GM18517 (cell line): Measurements from ENCODE around the gene RPS2.

Experiments used
- ATAC-seq: cut with Tn5 transposase; IDR thresholded peaks from one replicate; pipeline ENCODE4 v1.9.1; 2021; ENCODE audit warnings: mild to moderate bottlenecking, moderate library complexity; ENCODE audit not compliant: unreplicated experiment

RPS2 gene

DNA sequence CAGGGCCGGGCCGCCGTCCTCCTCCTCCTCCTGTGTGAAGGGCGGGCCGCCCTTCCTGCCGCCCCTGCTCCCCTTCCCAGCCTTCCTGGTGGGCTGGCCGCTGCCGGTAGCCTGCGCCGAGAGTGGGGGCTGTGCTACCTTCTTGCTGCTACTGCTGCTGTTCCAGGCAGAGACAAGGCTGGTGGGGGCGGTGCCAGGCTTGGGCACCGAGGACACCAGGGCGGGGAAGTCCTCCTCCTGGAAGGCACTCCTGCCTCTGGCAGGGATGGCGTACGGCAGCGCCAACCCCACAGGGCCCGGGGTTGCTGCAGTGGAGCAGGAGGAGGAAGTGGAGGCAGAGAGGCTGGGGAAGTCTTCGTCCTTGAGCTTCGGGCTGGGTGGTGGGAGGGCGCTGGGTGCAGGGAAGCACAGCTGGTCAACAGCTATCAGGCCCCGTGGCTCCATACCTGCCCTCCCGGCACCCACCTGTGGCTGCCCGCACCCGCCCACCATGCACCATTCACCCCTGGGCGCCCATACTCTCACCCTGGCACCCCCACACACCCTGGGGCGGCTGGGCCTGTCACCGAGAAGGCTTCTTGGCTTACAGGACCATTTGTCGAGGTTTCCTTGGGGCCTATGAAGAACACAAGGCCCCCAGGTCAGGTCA is 35.4 kb upstream of the RPS2 start:
- no peak for ATAC-seq

DNA sequence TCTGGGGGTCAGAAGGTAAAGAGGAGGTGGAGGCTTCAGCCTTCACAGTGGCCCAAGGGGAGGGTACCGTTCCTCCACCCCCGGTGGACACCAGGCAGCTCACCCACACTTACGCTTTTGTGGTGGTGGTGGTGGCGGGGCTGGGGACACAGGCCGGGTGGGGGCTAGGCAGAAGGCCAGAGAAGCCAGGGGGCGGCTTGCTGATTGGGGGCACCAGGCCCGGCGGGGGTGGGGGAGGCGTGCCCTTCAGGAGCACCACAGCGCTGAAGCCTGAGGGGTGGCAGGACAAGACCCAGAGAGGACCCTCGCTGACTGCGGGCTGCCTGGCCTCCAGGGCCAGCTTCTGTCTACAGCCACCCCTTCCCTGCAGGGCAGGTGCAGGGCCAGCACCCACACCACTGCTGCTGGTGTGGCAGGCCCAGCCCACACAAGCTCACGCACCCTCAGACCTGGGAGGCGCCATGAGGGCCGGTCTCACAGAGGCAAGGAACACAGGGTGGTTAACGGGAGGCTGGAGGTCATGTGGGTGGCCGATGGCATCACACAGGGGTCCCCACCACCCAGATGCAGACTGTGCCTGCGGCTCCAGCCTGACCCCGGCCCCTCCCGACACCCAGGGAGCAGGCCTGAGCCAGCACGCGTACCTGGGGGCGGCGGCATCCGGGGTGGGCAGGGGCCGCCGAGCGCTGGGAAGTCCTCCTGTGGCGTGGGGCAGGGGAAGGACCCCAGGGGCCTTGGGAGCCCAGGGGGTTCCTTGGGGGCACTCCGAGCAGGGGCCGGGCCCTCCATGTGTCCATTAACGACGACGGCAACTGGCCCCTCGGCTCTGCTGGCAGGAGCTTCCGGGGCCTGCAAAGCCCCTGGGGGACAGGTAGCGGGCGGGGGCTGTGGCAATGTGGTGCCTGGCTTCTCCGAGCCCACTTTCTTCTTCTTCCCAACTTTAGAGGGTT is 34.5 kb upstream of the RPS2 start:
- no peak for ATAC-seq

DNA sequence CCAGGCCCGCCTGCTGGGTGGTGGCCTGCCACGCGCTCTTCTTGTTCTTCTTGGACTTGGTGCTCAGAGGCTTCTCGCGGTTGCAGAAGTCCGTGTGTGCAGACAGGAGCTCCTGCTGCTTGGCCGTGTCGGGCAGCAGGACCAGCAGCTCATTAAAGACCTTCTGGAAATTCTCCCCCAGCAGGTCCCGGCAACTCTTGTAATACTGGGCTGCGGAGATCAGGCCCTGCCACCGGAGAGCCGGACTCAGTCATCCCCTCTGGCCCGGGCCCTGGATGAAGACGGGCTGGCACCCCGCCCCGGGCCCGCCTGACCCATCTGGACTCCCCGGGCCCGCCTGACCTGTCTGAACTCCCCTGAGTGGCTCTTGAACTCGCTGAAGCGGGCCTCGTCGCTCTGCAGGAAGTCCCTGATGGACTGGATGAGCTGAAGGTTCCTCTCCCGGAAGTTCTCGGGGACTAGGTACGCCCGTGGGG is 33.8 kb upstream of the RPS2 start:
- no peak for ATAC-seq

DNA sequence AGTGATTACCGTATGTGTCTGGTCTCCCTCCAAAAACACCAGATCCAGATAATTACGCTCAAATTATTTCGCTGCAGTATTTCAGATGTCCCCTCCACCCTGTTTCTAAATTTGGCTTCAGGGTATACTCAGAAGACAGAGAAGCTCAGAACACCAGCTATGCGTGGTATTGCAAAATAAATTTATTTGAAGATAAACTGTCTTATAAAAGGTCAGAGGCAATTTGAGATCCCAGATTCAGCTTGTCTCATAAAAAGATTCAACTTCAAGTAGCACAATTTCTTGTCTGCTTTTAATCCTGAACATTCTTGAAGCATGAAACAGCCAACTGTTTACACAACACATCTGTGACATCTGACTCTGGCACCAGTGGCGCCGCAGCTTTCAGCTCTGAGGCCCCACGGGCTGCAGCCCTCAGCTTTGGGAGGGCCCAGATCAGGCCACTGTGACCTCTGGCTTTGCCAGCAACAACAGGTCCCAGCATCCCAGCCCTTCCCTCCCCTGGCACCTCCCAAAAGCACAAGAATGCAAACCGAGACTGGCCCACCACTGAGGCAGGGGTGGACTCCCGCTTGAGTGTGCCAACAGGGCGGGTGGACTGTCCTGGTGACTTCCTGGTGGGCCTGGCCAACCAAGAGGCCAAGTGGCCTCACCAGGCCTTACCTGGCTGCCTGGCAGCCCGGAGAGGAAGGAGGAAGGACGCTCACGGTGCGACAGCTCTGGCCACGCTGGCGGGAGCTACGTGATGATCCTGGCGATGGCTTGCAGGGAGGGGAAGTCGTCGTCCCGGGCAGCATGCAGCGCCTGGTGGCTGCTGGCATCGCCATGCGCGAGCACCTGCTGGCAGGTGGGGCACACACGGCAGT is 33.1 kb upstream of the RPS2 start:
- no peak for ATAC-seq

DNA sequence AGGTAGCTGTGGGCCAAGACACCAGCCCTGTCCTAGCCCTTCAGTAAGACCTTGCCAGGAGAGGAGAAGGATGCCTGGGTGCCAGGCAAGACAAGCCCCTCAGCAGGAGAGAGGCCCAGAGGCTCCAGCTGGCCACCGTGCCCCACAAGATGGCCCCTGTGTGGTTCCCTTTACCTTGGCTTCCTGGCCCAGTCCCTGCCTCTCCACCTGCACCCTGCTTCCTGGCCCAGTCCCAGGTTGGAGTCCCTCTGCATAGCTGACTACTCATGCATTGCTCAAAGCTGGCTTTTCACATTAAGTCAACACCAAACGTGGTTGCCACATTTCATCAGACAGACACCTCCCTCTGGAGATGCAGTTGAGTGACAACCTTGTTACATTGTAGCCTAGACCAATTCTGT is 29.1 kb upstream of the RPS2 start:
- no peak for ATAC-seq

GRCh38 chr16:1992704-1993317 is 28.2 kb upstream of the RPS2 start:
- no peak for ATAC-seq

- ATAC-seq: peak; percentile 36
Measured at GRCh38 chr16:1991948-1992703, 27.5 kb upstream of the RPS2 start.

GRCh38 chr16:1991588-1991947 is 26.9 kb upstream of the RPS2 start:
- ATAC-seq: peak; percentile 22

GRCh38 chr16:1991135-1991551 is 26.5 kb upstream of the RPS2 start:
- peak; percentile 43 for ATAC-seq

DNA sequence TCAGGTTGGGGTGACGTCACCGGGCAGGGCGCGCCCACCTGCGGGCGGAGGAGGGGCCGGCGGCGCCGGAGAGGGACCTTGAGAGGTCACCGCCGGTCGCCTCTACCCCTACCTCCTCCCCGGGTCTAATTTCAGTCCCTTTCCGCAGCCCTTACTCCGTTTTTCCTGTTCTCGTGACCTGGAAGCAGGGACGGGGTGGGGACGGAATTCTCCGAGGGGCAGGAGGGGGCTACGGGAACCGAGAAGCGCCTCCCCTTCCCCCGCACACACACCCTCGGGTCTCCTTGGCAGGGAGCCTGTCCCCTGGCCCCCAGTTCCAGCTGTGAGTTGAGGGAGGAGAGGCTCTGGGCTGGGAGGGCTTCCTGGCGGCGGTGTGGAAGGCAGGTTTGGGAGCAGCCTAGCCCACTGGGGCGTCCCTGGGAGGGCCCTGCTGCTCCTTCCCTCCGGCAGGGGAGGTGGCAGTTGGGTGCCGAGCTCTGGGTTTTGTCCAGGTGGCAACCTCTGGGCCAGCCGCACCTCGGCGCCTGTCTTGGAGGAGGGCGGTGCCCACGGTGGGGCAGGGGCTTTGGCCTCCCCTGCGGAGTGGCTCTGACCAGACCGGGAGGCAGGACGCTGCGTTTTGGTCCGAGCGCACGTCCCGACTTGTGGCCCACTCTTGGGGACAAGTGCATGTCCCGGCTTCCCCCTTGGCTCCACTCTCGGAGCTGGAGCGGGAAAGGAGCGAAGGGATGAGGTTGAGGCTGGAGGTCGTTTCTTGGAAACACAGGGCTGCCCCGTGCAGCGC is 25.9 kb upstream of the RPS2 start:
- ATAC-seq: peak; percentile 14

- no peak for ATAC-seq
Measured at GRCh38 chr16:1990101-1990350, 25.4 kb upstream of the RPS2 start.

DNA sequence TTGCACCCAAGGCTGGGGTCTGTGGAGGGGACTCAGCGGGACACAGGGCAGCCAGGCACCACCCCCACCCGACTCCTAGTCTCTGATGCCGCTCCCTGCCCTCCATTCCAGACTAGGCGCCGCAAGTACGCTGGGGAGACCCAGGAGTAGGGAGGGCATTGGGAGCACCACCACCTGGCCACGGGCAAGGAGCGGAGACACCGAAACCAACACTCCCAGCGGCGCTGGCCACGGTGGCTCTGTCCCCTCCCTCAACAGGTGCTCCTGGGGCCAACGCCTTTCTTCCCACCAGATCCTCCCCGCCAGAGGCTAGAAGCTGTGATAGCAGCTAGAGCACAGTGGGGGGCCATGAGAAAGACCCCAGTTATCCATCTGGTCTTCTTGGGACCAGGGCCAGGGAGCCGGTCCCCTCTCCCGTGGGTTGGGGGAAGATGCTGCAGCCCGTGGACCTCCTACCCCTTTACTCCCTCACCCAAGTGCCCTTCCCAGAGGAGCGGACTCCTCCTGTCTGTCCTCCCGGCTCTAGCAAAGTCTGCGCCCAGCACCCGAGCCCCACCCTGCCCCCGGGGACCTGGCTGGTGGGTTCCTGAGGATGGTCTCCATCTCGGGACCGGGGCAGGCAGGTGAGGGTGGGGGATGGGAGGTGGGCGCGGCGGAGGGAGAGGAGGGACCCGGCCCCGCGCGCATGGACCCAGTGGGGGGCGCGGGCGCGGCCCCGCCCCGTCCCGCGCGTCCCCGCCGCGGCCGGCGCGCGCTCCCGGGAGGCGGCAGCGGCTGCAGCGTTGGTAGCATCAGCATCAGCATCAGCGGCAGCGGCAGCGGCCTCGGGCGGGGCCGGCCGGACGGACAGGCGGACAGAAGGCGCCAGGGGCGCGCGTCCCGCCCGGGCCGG is 24.8 kb upstream of the RPS2 start, which contains the start of gene SYNGR3:
SYNGR3 (plus strand) TSS at position 762 of the 892 bp plus-strand sequence. CDS start 133 bp downstream, outside the sequence.
- no peak for ATAC-seq

GRCh38 chr16:1987198-1987597 is 22.6 kb upstream of the RPS2 start:
- no peak for ATAC-seq

DNA sequence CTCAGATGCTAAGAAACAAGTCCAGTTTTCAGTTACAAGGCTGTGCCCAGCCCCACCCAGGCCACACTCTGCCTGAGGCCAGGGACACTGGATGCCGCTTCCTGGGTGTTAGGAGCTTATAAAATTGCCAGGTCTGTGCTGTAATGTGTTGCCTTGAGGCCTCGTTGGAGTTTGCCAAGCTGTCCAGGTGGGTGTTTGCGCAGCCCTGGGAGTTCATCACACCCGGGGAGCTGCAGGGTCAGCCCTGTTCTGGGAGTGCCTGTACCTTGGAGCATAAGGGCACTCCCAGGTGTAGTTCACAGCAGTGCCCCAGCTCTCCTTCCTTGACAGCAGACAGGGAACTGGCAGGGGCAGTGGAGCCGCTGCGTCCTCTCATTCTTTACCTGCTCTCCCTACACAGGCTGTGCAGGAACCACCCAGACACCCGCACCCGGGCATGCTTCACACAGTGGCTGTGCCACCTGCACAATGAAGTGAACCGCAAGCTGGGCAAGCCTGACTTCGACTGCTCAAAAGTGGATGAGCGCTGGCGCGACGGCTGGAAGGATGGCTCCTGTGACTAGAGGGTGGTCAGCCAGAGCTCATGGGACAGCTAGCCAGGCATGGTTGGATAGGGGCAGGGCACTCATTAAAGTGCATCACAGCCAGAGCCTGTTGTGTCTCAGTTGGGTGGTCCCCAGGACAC is 21.0 kb upstream of the RPS2 start:
- ATAC-seq: no peak

DNA sequence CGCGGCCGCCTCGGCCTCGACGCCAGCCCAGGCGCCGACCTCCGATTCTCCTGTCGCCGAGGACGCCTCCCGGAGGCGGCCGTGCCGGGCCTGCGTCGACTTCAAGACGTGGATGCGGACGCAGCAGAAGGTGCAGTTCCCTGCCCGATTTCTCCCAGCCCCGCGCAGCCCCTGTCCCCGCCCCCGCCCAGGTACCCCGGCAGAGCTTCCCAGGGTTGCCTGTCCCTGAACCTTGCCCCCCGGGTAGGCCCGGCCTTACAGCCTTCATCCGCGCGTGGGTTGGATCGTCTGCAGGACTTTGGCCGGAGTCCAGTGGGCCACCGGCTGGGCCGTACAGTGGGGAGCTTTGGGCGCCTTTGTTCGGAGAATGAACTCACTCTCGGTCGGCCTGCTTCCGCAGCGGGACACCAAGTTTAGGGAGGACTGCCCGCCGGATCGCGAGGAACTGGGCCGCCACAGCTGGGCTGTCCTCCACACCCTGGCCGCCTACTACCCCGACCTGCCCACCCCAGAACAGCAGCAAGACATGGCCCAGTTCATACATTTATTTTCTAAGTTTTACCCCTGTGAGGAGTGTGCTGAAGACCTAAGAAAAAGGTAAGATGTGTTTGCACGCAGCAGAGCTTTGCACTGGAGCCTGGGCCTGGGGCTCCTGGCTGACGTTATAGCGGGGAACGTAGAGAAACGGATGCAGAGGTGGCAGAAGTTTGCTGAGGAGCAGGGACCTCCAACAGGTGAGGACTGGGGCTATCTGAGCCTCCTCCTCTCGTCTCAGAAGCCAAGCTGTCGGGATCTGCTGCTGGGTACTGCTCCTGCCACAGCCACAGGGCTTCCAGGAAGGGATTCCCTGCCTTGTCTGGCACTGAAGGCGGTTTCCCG is 20.0 kb upstream of the RPS2 start:
- ATAC-seq: peak; percentile 3

- peak; percentile 68 for ATAC-seq
Measured at GRCh38 chr16:1983544-1984346, 19.1 kb upstream of the RPS2 start, which contains the start of gene GFER. Gene GFER, plus strand, starts transcription at chr16:1984193. Its CDS starts 26 bp downstream, at chr16:1984219.
